HG03457 (cell line): Measurements from ENCODE around the gene BAZ1B.
"Not testable (repeated sequence)": the region's sequence is repeated elsewhere in the genome, so short reads cannot be mapped to it uniquely, and the experiment has no call there.

Experiments
- ATAC-seq: cut with Tn5 transposase; IDR thresholded peaks from one replicate; pipeline ENCODE4 v1.9.1; 2021; ENCODE audit warnings: moderate number of reproducible peaks; ENCODE audit not compliant: unreplicated experiment

Gene BAZ1B

GRCh38 chr7:73522105-73522872, at the start of gene BAZ1B:
TSS of gene BAZ1B (minus strand) at chr7:73522293. CDS start at chr7:73521933, 360 bp downstream.
- peak; percentile 74 for ATAC-seq

GRCh38 chr7:73570977-73571376, 48.9 kb upstream of the BAZ1B start:
- no peak for ATAC-seq

- no peak for ATAC-seq
Observed at GRCh38 chr7:73570521-73570920, 48.4 kb upstream of the BAZ1B start.

- no peak for ATAC-seq
Observed at GRCh38 chr7:73569042-73569608, 47.0 kb upstream of the BAZ1B start.

- no peak for ATAC-seq
Observed at GRCh38 chr7:73567846-73568685, 46.0 kb upstream of the BAZ1B start.

GRCh38 chr7:73567140-73567539, 45.0 kb upstream of the BAZ1B start:
- ATAC-seq = no peak

- not testable (repeated sequence) for ATAC-seq
Observed at GRCh38 chr7:73566431-73566830, 44.3 kb upstream of the BAZ1B start.

GRCh38 chr7:73565675-73566340, 43.7 kb upstream of the BAZ1B start:
- no peak for ATAC-seq

- no peak for ATAC-seq
Observed at GRCh38 chr7:73560109-73560835, 38.2 kb upstream of the BAZ1B start.

- peak; percentile 25 for ATAC-seq
Observed at GRCh38 chr7:73557397-73558257, 35.5 kb upstream of the BAZ1B start, which contains the start of gene BCL7B. TSS of gene BCL7B (minus strand) at chr7:73557690. CDS start at chr7:73557578, 112 bp downstream.

- peak; percentile 88 for ATAC-seq
Observed at GRCh38 chr7:73557108-73557396, 35.0 kb upstream of the BAZ1B start.

- no peak for ATAC-seq
Observed at GRCh38 chr7:73556208-73557107, 34.4 kb upstream of the BAZ1B start.

GRCh38 chr7:73555411-73555982, 33.4 kb upstream of the BAZ1B start:
- ATAC-seq = no peak

- not testable (repeated sequence) for ATAC-seq
Observed at GRCh38 chr7:73550093-73550492, 28.0 kb upstream of the BAZ1B start.

GRCh38 chr7:73549176-73549575, 27.1 kb upstream of the BAZ1B start:
- ATAC-seq = no peak

- ATAC-seq = no peak
Observed at GRCh38 chr7:73547841-73548240, 25.7 kb upstream of the BAZ1B start.

GRCh38 chr7:73544678-73545077, 22.6 kb upstream of the BAZ1B start:
- ATAC-seq = no peak

- no peak for ATAC-seq
Observed at GRCh38 chr7:73541722-73542121, 19.6 kb upstream of the BAZ1B start.
